T-helper 2 cell treated with Interferon-gamma antibody and Interleukin-4, amounts not matched to agents 100 ng/mL and 5 ng/mL, for 36 hours (primary cell): ENCODE measurements around the gene SLC37A1. TPM values are rescaled to one million over a fixed set of nuclear protein-coding genes. Genes with fewer than 3 reads are reported as not detected.

Experiments
- intact Hi-C: fragments of 100-400 bp; cut with micrococcal nuclease; formaldehyde crosslinking; loops from one replicate; pipeline ENCODE4 v1.15.1; 2023
- total RNA-seq: library from RNA; stranded (reverse); gene quantifications from 2 replicates; pipeline ENCODE4 v1.2.3, GENCODE V29; 2022

The SLC37A1 gene
- total RNA-seq, 1 donor from 2014 or later, result 10.1 TPM

- intact Hi-C loops, result loop anchor here (5.0 kb wide), 2 partner anchors 217 to 287 kb away; no protein-coding TSS in a partner anchor
Observed at GRCh38 chr21:42524341-42525028, 10.8 kb downstream of the SLC37A1 start.

DNA sequence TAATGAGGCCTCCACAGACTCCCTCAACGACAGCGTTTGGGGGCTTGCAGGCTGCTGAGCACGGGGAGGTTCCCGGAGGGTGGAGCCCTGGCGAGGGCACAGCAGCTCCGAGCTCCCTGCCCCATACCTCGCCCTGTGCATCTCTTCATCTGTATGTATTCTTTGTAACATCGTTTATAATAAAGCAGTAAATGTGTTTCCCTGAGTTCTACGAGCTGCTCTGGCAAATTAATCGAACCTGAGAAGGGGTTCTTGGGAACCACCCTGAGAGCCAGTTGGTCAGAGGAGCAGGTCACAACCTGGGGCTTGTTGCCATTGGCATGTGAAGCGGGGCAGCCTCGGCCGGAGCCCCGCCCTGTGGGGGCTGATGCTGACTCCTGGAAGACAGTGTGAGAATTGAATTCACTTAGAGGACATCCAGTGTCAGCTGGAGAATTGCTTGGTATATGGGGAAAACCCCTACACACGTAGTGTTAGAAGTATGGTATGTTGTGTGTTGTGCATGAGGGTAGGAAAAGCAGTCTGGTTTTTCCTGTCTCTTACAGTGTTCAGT is 11.5 kb downstream of the SLC37A1 start:
- intact Hi-C loops, result loop anchor here (5.0 kb wide), 2 partner anchors 218 to 288 kb away; no protein-coding TSS in a partner anchor

DNA sequence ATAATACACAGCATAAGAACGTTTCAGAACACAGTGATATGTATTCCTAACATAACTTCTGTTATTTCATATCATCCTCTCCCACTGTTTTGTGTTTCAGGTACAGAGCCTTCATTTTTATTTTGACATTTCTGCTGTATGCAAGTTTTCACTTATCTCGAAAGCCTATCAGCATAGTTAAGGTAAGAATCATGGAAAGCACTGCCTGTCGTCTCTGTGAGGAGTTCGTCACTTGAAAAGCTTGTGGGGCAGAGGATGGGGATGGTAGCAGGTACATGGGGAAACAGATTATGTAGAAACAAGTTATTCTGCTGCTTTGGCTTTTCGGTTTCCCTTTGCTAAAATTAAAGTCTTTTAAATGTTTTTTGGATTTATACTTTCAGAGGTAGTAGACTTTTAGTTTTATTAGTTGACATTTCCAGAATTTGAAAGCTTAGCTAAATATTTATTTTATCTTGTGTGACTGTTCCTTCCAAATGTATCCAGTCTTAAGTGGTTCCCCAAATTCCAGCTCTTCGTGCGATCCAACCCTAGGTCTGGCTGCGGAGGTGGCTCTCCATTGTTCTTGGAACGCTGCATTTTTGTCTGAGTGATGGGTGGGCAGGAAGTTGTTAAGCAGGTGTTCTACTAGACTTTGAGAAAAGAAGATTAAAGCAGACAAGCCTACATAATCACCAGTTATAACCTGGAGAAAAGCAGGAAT is 12.2 kb downstream of the SLC37A1 start:
- intact Hi-C loops, result loop anchor here (5.0 kb wide), 2 partner anchors 219 to 289 kb away; no protein-coding TSS in a partner anchor

DNA sequence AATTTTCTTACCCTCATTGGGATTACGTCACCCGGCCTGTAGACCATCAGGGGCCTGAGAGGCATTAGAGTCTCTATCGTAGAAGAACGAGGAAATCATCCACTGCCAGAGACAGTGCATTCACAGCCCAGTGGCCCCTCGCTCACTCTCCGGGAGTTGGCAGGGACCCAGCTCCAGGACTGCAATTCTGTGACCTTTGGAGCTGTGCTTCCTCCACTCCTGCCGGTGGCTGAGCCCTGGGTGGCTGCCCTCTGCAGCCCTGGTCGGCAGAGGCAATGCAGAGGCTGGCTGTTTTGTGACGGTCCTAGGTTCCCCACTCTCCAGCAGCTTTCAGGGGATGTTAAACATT is 12.7 kb downstream of the SLC37A1 start:
- intact Hi-C loops, result loop anchor here (5.0 kb wide), 2 partner anchors 219 to 289 kb away; no protein-coding TSS in a partner anchor

DNA sequence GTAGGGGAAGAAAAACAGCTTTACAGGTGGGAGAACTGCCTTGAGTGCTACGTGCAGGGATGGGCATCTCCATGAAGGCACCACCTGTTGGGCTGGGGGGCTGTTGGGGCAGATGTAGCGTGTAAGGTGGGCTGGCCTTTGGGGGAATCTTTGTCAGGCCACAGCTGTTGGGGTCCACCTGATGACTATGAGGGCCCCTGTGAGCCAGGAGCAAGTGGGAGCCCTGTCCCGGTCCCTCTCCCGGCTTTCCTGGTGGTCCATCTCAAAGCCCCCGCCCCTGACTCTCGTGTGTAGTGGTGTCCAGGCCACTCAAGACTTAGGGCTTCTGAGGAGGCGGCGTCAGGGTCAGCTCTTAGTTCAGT is 13.5 kb downstream of the SLC37A1 start:
- intact Hi-C loops, result loop anchor here (1.0 to 5.0 kb wide), 4 partner anchors 13 to 290 kb away; partner anchors contain the start of gene RSPH1

GRCh38 chr21:42527489-42528158 is 14.0 kb downstream of the SLC37A1 start:
- intact Hi-C loops, result loop anchor here (1.0 to 5.0 kb wide), 4 partner anchors 13 to 290 kb away; partner anchors contain the start of gene RSPH1

DNA sequence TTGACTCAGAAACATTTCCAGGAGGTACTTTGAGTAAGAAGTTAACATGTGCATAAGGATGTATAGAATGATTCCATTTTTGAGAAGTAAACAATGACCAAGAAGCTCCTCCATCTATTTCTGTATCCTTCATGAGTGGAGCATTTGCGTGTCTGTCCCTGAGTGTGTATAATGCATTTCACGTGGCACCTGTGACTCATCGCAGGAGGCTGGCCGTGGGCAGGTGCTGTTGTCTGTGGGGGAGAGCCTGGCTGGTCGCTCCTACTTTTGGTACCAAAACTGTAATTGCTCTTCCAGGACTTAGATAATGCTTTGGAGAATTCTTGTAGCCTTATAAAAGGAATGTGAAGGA is 16.5 kb downstream of the SLC37A1 start:
- intact Hi-C loops, result no loop called here

- intact Hi-C loops, result no loop called here
Observed at GRCh38 chr21:42531771-42532170, 18.1 kb downstream of the SLC37A1 start.

DNA sequence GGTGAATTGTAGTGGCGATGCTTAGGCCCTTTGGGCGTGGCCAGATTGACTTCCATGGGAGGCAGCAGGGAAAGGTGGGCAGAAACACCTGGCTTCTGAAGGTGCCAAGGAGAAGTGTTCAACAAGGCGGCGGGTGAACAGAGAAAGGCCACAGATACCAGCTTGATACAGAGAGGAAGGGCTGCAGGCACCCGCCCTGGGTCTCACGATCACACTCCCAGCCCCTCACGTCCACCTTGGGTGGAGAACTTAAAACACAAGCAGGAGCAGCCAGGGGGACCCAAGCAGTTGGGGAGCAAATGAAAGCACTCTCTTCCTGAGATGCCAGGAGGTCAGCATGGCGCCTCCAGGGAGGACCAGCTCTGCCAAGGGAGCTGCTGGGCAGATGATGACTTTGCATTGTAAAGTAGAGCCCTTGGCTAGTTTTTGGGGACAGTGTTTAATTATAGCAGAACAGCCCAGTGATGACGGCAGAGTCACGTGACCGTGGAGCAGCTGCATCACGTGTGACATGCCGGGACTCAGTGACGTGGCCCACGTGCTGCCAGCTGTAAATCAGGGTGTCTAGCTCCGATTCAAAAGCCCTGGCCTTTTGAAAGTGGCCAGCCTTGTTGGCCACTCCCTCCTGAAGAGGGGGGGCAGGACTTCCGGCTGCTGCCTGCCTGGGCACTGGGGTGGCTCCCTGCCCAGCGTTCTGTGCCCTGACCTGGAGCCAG is 19.0 kb downstream of the SLC37A1 start:
- intact Hi-C loops, result no loop called here

DNA sequence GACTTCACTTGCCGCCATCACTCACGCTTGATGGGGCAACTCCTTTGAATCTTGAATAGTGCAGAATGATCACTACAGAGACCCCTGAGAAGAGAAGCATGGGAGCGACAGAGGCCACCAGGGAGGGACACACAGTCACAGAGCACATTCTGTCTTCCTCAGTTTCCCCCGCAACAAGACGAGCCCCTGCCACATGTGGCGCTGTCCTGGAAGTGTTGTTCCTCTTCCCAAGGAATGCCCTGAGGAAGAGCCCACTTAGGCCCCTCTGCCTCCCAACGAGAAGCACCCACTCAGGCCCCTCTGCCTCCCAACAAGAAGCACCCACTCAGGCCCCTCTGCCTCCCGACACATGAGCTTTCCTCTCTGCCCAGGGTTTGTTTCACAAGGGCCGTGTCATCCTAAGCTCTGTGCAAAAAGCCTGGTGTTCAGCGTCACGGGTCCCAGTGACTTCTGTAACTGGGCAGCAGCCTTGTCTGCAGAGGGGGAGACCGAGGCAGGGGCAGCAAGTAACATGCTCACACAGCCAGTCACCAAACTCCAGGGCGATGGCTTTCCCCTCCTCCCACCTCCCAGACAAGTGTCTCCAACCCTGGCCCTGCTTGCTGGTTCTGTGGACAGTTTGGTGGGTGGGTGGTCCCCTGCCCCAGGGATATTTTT is 19.8 kb downstream of the SLC37A1 start:
- intact Hi-C loops, result no loop called here

GRCh38 chr21:42533963-42534355 is 20.3 kb downstream of the SLC37A1 start:
- intact Hi-C loops, result no loop called here

- intact Hi-C loops, result no loop called here
Observed at GRCh38 chr21:42534421-42535378, 21.0 kb downstream of the SLC37A1 start.

- intact Hi-C loops, result no loop called here
Observed at GRCh38 chr21:42535602-42536171, 22.0 kb downstream of the SLC37A1 start.

DNA sequence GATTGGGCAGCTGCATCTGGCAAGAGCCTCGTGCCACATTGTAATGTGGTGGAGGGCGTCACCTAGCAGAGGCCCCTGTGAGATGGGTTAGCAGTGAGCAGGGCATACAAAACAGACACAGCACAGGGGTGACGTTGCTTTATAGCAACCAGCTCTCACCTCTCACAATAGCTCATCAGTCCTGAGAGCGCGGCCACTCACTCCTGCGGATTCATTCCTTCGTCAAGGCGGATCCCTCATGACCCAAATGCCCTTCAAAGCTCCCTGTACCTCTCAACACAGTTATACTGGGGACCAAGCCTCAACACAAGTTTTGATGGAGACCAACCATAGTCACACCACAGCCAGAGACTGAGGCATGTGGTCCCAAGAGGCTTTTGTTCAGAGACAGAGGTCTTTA is 22.9 kb downstream of the SLC37A1 start:
- intact Hi-C loops, result no loop called here

- intact Hi-C loops, result no loop called here
Observed at GRCh38 chr21:42537106-42537742, 23.6 kb downstream of the SLC37A1 start.

DNA sequence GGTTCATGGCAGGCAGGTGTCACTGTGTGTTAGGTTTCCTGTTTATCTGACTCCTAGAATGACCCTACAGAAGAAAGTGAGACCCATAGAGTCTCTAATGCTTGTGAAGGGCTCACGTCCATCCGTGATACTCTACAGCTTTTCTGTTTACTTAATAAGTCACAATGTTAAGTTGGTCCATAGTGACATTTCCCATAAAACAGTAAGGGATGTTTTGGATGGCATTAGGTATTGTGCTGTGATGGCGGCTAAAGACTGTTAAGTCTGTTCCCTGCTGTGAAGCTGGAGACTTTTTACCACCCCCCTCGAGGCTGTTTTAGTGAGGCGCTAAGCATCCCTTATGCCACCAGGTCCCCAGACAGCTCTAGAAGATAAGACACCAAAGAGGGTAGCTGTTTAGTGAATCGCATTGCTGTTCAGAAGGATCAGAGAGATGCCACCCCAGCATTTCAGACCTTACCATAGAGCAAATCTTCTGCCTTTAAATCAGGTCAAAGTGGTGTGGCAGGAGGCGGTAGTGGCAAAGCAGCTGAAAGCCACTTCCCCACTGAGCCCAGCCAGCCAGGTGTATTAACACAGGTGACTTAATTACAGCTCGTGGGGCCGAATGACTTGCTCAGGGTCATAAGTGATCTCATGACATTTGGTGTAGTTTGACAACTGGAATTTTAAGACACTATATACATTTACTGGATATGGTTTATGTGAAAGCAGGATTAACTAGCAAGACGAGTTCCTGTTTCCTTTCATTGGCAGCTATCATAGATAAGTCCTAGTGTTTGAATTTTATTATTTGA is 25.0 kb downstream of the SLC37A1 start:
- intact Hi-C loops, result no loop called here

GRCh38 chr21:42539342-42539741 is 25.7 kb downstream of the SLC37A1 start:
- intact Hi-C loops, result no loop called here

- intact Hi-C loops, result no loop called here
Observed at GRCh38 chr21:42539931-42540343, 26.3 kb downstream of the SLC37A1 start.
